ENCODE data around the gene MCCC2. TPM values are rescaled to one million over a fixed set of nuclear protein-coding genes. Genes with fewer than 3 reads are reported as not detected.

Gene MCCC2
- polyA plus RNA-seq, 1 donor (not counting 4 experiments of a cell fraction or from before 2014, with no cell fraction given): 52.5 TPM

GRCh38 chr5:71633255-71634155, 46.4 kb downstream of the MCCC2 start:
- Histone ChIP-seq H3K36me3 (ENCODE audit: control insufficient read depth in 2 of 2, extremely low read depth in 1 of 2, insufficient read depth in 2 of 2, low read length in 2 of 2) (peaks cover 0 to 3% of the 10 kb centered on the region in 2 experiments), H3K4me2 (ENCODE audit: control insufficient read depth, extremely low read depth, insufficient read depth, low read depth, low read length) (no peak overlapping the region), H3K79me2 (ENCODE audit: control insufficient read depth, insufficient read depth, low read length) (no peaks in the 10 kb centered on the region), H3K9ac (ENCODE audit: control insufficient read depth, extremely low read depth, insufficient read depth, low read length) (no peak overlapping the region), H3K9me1 (ENCODE audit: control insufficient read depth, extremely low read depth, insufficient read depth, low read length) (no peaks in the 10 kb centered on the region), H3K27ac (ENCODE audit: control insufficient read depth, insufficient read depth, low read length) (no peak overlapping the region), H3K4me1 (ENCODE audit: control insufficient read depth, extremely low read depth, insufficient read depth, low read length) (no peaks in the 10 kb centered on the region), H4K20me1 (ENCODE audit: control insufficient read depth, extremely low read depth, insufficient read depth, low read length) (no peaks in the 10 kb centered on the region), H3K4me3 (ENCODE audit: control insufficient read depth in 2 of 3, extremely low read depth in 1 of 3, insufficient read depth in 2 of 3, low read depth in 1 of 3, low read length in 3 of 3) (no peak overlapping the region), H2AFZ (ENCODE audit: control insufficient read depth, low read length) (no peak overlapping the region), H3K27me3 (ENCODE audit: control insufficient read depth, extremely low read depth, insufficient read depth, low read length) (no peaks in the 10 kb centered on the region), H3K9me3 (ENCODE audit: control insufficient read depth, low read depth, low read length) (no peaks in the 10 kb centered on the region)
- no peak for FAIRE-seq
- dilution Hi-C loops (cut with MboI; ENCODE audit: extremely low pct_ligation_motif_present, low sequenced_read_pairs): no loop called here
- DNase-seq (ENCODE audit: low read depth, low spot score): no peak
- TF ChIP-seq EZH2 (IDR thresholded peaks at IDR 0.05; ENCODE audit: low read length) (no peak), CTCF (optimal IDR thresholded peaks at IDR 0.05 in 1 of 3, IDR thresholded peaks at IDR 0.05 in 1 of 3, conservative IDR thresholded peaks at IDR 0.05 in 1 of 3; ENCODE audit: extremely low read depth in 1 of 3, insufficient read depth in 2 of 3, low read length in 3 of 3) (no peak)

- Histone ChIP-seq H3K9ac (ENCODE audit: control insufficient read depth, extremely low read depth, insufficient read depth, low read length) (no peak overlapping the region), H3K9me3 (ENCODE audit: control insufficient read depth, low read depth, low read length) (no peaks in the 10 kb centered on the region), H3K27me3 (ENCODE audit: control insufficient read depth, extremely low read depth, insufficient read depth, low read length) (no peaks in the 10 kb centered on the region), H3K9me1 (ENCODE audit: control insufficient read depth, extremely low read depth, insufficient read depth, low read length) (no peaks in the 10 kb centered on the region), H3K79me2 (ENCODE audit: control insufficient read depth, insufficient read depth, low read length) (no peaks in the 10 kb centered on the region), H3K4me3 (ENCODE audit: control insufficient read depth in 2 of 3, extremely low read depth in 1 of 3, insufficient read depth in 2 of 3, low read depth in 1 of 3, low read length in 3 of 3) (no peak overlapping the region), H4K20me1 (ENCODE audit: control insufficient read depth, extremely low read depth, insufficient read depth, low read length) (no peaks in the 10 kb centered on the region), H2AFZ (ENCODE audit: control insufficient read depth, low read length) (no peak overlapping the region), H3K4me1 (ENCODE audit: control insufficient read depth, extremely low read depth, insufficient read depth, low read length) (no peaks in the 10 kb centered on the region), H3K27ac (ENCODE audit: control insufficient read depth, insufficient read depth, low read length) (no peak overlapping the region), H3K4me2 (ENCODE audit: control insufficient read depth, extremely low read depth, insufficient read depth, low read depth, low read length) (no peak overlapping the region), H3K36me3 (ENCODE audit: control insufficient read depth in 2 of 2, extremely low read depth in 1 of 2, insufficient read depth in 2 of 2, low read length in 2 of 2) (peaks cover 0 to 7% of the 10 kb centered on the region in 2 experiments)
- no peak for FAIRE-seq
- dilution Hi-C loops (cut with MboI; ENCODE audit: extremely low pct_ligation_motif_present, low sequenced_read_pairs): no loop called here
- DNase-seq (ENCODE audit: low read depth, low spot score): no peak
- TF ChIP-seq EZH2 (IDR thresholded peaks at IDR 0.05; ENCODE audit: low read length): no peak
- TF ChIP-seq CTCF (optimal IDR thresholded peaks at IDR 0.05 in 1 of 3, IDR thresholded peaks at IDR 0.05 in 1 of 3, conservative IDR thresholded peaks at IDR 0.05 in 1 of 3; ENCODE audit: extremely low read depth in 1 of 3, insufficient read depth in 2 of 3, low read length in 3 of 3): no peak
Measured at GRCh38 chr5:71637133-71637532, 50.0 kb downstream of the MCCC2 start.
